PC-3 (cell line): ENCODE results near the gene ACTN4. TPM values are rescaled to one million over a fixed set of nuclear protein-coding genes. Genes with fewer than 3 reads are reported as not detected.

Experiments
- ATAC-seq: fragments of 200-7000 bp; cut with Tn5 transposase; 2 replicates; pipeline ENCODE4 v1.9.1; 2020; ENCODE audit warnings: mild to moderate bottlenecking, moderate library complexity
- BruUV-seq: library from RNA; stranded (reverse); fragments of 400-500 nt; replicated peaks from 2 replicates; lab custom pipeline; 2021; lab: Mats Ljungman, UMichigan
- CTCF ChIA-PET: fragments of 300-600 bp; sonication (Branson Sonifier 250); formaldehyde crosslinking; loops from one replicate; lab custom pipeline; 2022; ENCODE audit warnings: antibody characterized with exemption; lab: Charles Lee
- POLR2A ChIA-PET: fragments of 300-600 bp; sonication (Branson Sonifier 250); formaldehyde crosslinking; loops from one replicate; lab custom pipeline; 2022; ENCODE audit warnings: antibody characterized with exemption; ENCODE audit not compliant: unreplicated experiment; lab: Charles Lee
- DNase-seq: peaks from one replicate; pipeline ENCODE4 v3.0.0-alpha.2; 2015
- H2AFZ ChIP-seq: fragments of 300-600 bp; sonication (generic); 2 replicates; pipeline ENCODE4 v1.6.0; 2016; ENCODE audit warnings: antibody characterized with exemption, low read length
- H3F3A ChIP-seq: fragments of 300-600 bp; sonication (generic); one replicate; pipeline ENCODE4 v1.6.0; 2017; ENCODE audit warnings: antibody characterized with exemption, low read length, control low read depth, mild to moderate bottlenecking; ENCODE audit not compliant: unreplicated experiment
- H3K27ac ChIP-seq: fragments of 300-600 bp; sonication (generic); 2 replicates; pipeline ENCODE4 v1.5.1; 2016; ENCODE audit warnings: mild to moderate bottlenecking, low read length
- H3K27me3 ChIP-seq: fragments of 300-600 bp; sonication (generic); 2 replicates; pipeline ENCODE4 v1.6.1; 2016; ENCODE audit warnings: low read length, mixed read lengths
- H3K36me3 ChIP-seq: fragments of 300-600 bp; sonication (generic); 2 replicates; pipeline ENCODE4 v1.6.1; 2016; ENCODE audit warnings: low read depth, mixed run types, low read length, mixed read lengths
- H3K4me1 ChIP-seq: fragments of 300-600 bp; sonication (generic); 2 replicates; pipeline ENCODE4 v1.5.1; 2016; ENCODE audit warnings: low read length; ENCODE audit not compliant: insufficient read depth
- H3K4me2 ChIP-seq: fragments of 300-600 bp; sonication (generic); 2 replicates; pipeline ENCODE4 v1.6.0; 2016; ENCODE audit warnings: low read length
- H3K4me3 ChIP-seq: fragments of 300-600 bp; sonication (generic); 2 replicates; pipeline ENCODE4 v1.5.1; 2016; ENCODE audit warnings: mild to moderate bottlenecking, low read length, mixed read lengths
- H3K79me2 ChIP-seq: fragments of 300-600 bp; sonication (generic); 2 replicates; pipeline ENCODE4 v1.6.1; 2017; ENCODE audit warnings: low read length, mixed read lengths
- H3K9ac ChIP-seq: fragments of 300-600 bp; sonication (generic); 2 replicates; pipeline ENCODE4 v1.6.0; 2016; ENCODE audit warnings: mild to moderate bottlenecking, low read length
- H3K9me2 ChIP-seq: fragments of 300-600 bp; sonication (generic); replicated peaks from 2 replicates; pipeline ENCODE4 v1.6.1; 2016; ENCODE audit warnings: mixed run types, low read length, mixed read lengths
- H3K9me3 ChIP-seq: fragments of 300-600 bp; sonication (generic); 2 replicates; pipeline ENCODE4 v1.6.1; 2016; ENCODE audit warnings: low read length, mixed read lengths
- H4K20me1 ChIP-seq: fragments of 300-600 bp; sonication (generic); 2 replicates; pipeline ENCODE4 v1.6.1; 2016; ENCODE audit warnings: low read length, mixed read lengths
- CTCF ChIP-seq: fragments of 300-600 bp; sonication (generic); conservative IDR thresholded peaks from 2 replicates; pipeline ENCODE4 v1.5.1; 2017; ENCODE audit warnings: antibody characterized with exemption, low read depth, mild to moderate bottlenecking, low read length
- EZH2 ChIP-seq: fragments of 300-600 bp; sonication (generic); IDR thresholded peaks from one replicate; pipeline ENCODE4 v1.6.1; 2017; ENCODE audit warnings: antibody characterized with exemption, mild to moderate bottlenecking, low read length; ENCODE audit not compliant: unreplicated experiment
- EZH2phosphoT487 ChIP-seq: fragments of 300-600 bp; sonication (generic); IDR thresholded peaks from 2 replicates; pipeline ENCODE4 v1.6.1; 2018; ENCODE audit warnings: mild to moderate bottlenecking, antibody characterized with exemption, low read length, borderline replicate concordance
- intact Hi-C: fragments of 100-400 bp; cut with micrococcal nuclease; formaldehyde crosslinking; loops from 2 replicates; pipeline ENCODE4 v1.9.0; 2023
- total RNA-seq: library from RNA; depleted of rRNA; stranded (reverse); fragments of >200 nt; gene quantifications from 2 replicates; pipeline ENCODE4 v1.2.3, GENCODE V29; 2014

ACTN4 gene
- total RNA-seq, 1 experiment from 2014 or later, result 397 TPM

- Histone ChIP-seq H4K20me1 (no peaks in the 10 kb centered on the region), H3K36me3 (peaks cover 49% of the 10 kb centered on the region), H3K9me2 (no peaks in the 10 kb centered on the region), H3K9me3 (no peaks in the 10 kb centered on the region), H3K79me2 (peaks cover 85% of the 10 kb centered on the region), H3K4me3 (peak overlapping the region; percentile 42; the same call in 1 of the 2 replicates), H3F3A (peaks cover 6% of the 10 kb centered on the region), H3K9ac (peak overlapping the region; percentile 98), H3K27me3 (no peaks in the 10 kb centered on the region), H2AFZ (no peak overlapping the region), H3K4me1 (peaks cover 68% of the 10 kb centered on the region), H3K27ac (peak overlapping the region; percentile 100), H3K4me2 (peak overlapping the region; percentile 83)
- intact Hi-C loops, result loop anchor here (1.0 to 5.0 kb wide), 2 partner anchors 17 to 36 kb away; partner anchors contain the start of gene ACTN4
- BruUV-seq, result no TSS peak
- ChIA-PET CTCF (no interaction called here), POLR2A (interaction anchor here (0.5 to 1.4 kb wide), 4 partner anchors 33 to 361 kb away, joined by 3 to 13 read pairs (median 4); partner anchors contain the start of gene ACTN4)
- ATAC-seq (peak; percentile 64), DNase-seq (peak; percentile 96)
- TF ChIP-seq EZH2 (no peak), CTCF (no peak), EZH2phosphoT487 (no peak)
These were observed 36.1 kb downstream of the ACTN4 start for GRCh38 chr19:38683393-38684077.

- DNase-seq, result peak; percentile 88
- no peaks in the 10 kb centered on the region for H3K9me3 ChIP-seq
- intact Hi-C loops, result loop anchor here (5.0 kb wide), 1 partner anchor 37 kb away; the partner anchor contains the start of gene ACTN4
- H3K9me2 ChIP-seq, result no peaks in the 10 kb centered on the region
- H3K4me3 ChIP-seq, result peak overlapping the region; percentile 42; the same call in 1 of the 2 replicates
- peak; percentile 59 for ATAC-seq
- TF ChIP-seq CTCF (no peak), EZH2phosphoT487 (no peak)
- H3K79me2 ChIP-seq, result peaks cover 85% of the 10 kb centered on the region
- peaks cover 6% of the 10 kb centered on the region for H3F3A ChIP-seq
- peak overlapping the region; percentile 100 for H3K27ac ChIP-seq
- CTCF ChIA-PET, result no interaction called here
- H4K20me1 ChIP-seq, result no peaks in the 10 kb centered on the region
- no peak overlapping the region for H2AFZ ChIP-seq
- H3K4me2 ChIP-seq, result peak overlapping the region; percentile 83
- H3K27me3 ChIP-seq, result no peaks in the 10 kb centered on the region
- POLR2A ChIA-PET, result interaction anchor here (0.5 to 1.0 kb wide), 3 partner anchors 34 to 362 kb away, joined by 3 to 6 read pairs (median 3); no protein-coding TSS in a partner anchor
- peak overlapping the region; percentile 98 for H3K9ac ChIP-seq
- no TSS peak for BruUV-seq
- peaks cover 49% of the 10 kb centered on the region for H3K36me3 ChIP-seq
- H3K4me1 ChIP-seq, result peaks cover 75% of the 10 kb centered on the region
These were observed 36.8 kb downstream of the ACTN4 start for GRCh38 chr19:38684078-38684861.
